ENCODE measurements around the gene TTC5.

Gene TTC5

GRCh38 chr14:20305265-20306078 is at the start of gene TTC5:
TTC5 (minus strand) TSS chr14:20305951; CDS start chr14:20305937, 14 bp downstream.
- peak; percentile 97 for TF ChIP-seq CTCF (IDR thresholded peaks at IDR 0.05; ENCODE audit: insufficient read depth, low read depth, low read length, missing control alignments)
- H3K4me3 ChIP-seq (ENCODE audit: low read length): peak within 1 kb of the TSS; percentile 63
- DNase-seq (ENCODE audit: low read depth): peak; percentile 90

- H3K4me3 ChIP-seq (ENCODE audit: low read length): no peak overlapping the region
- peak; percentile 30 for TF ChIP-seq CTCF (IDR thresholded peaks at IDR 0.05; ENCODE audit: insufficient read depth, low read depth, low read length, missing control alignments)
- peak; percentile 13 for DNase-seq (ENCODE audit: low read depth)
Observed at GRCh38 chr14:20350860-20351259, 45.1 kb upstream of the TTC5 start.

GRCh38 chr14:20350282-20350681 is 44.5 kb upstream of the TTC5 start:
- TF ChIP-seq CTCF (IDR thresholded peaks at IDR 0.05; ENCODE audit: insufficient read depth, low read depth, low read length, missing control alignments): no peak
- peak; percentile 11 for DNase-seq (ENCODE audit: low read depth)
- H3K4me3 ChIP-seq (ENCODE audit: low read length): no peak overlapping the region

GRCh38 chr14:20347747-20348146 is 42.0 kb upstream of the TTC5 start:
- DNase-seq (ENCODE audit: low read depth): no peak
- H3K4me3 ChIP-seq (ENCODE audit: low read length): no peak overlapping the region
- no peak for TF ChIP-seq CTCF (IDR thresholded peaks at IDR 0.05; ENCODE audit: insufficient read depth, low read depth, low read length, missing control alignments)

- no peak for TF ChIP-seq CTCF (IDR thresholded peaks at IDR 0.05; ENCODE audit: insufficient read depth, low read depth, low read length, missing control alignments)
- no peak overlapping the region for H3K4me3 ChIP-seq (ENCODE audit: low read length)
- no peak for DNase-seq (ENCODE audit: low read depth)
Observed at GRCh38 chr14:20346713-20347112, 41.0 kb upstream of the TTC5 start.

GRCh38 chr14:20345366-20345765 is 39.6 kb upstream of the TTC5 start:
- no peak for DNase-seq (ENCODE audit: low read depth)
- no peak for TF ChIP-seq CTCF (IDR thresholded peaks at IDR 0.05; ENCODE audit: insufficient read depth, low read depth, low read length, missing control alignments)
- H3K4me3 ChIP-seq (ENCODE audit: low read length): no peak overlapping the region

GRCh38 chr14:20343862-20344220 is 38.1 kb upstream of the TTC5 start:
- peak overlapping the region; percentile 90 for H3K4me3 ChIP-seq (ENCODE audit: low read length)
- DNase-seq (ENCODE audit: low read depth): peak; percentile 43
- no peak for TF ChIP-seq CTCF (IDR thresholded peaks at IDR 0.05; ENCODE audit: insufficient read depth, low read depth, low read length, missing control alignments)
